T-helper 2 cell (primary cell): ENCODE results near the gene KATNIP.

Source experiments
- DNase-seq, 5 experiments: peaks; one replicate each; pipeline versions ENCODE4 v3.0.0 to v3.0.0-alpha.2; 2012 to 2022

KATNIP gene

DNA sequence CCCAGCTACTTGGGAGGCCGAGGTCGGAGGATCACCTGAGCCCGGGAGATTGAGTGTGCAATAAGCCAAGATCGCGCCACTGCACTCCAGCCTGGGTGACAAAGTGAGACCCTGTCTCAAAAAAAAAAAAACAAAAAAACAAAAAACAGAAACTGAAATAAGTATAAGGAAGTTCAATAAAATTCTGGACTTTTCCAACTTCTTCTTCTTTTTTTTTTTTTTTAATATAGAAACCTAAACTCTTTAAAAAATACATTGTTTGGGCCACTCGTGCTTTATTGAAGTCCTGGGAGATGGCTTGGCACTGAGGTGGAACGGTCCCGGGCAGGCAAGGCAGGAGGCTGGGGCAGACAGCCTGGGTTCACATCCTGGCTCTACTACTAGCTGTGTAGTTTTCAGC lies 36.8 kb downstream of the KATNIP start:
- no peak for DNase-seq

DNA sequence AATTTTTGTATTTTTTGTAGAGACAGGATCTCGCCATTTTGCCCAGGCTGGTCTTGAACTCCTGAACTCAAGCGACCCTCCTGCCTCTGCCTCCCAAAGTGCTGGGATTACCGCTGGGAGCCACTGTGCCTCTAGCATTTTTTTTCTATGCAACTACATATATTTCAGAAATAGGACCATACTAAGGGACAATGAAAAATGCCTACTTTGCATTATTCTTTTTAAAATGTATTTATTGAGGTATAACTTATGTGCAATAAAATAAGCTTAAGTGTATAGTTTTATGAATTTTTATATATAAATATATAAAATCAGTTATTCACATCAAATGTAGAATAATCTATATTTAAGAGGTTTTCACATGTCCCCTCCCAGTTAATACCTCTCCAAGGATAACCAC lies 38.1 kb downstream of the KATNIP start:
- DNase-seq = no peak

DNA sequence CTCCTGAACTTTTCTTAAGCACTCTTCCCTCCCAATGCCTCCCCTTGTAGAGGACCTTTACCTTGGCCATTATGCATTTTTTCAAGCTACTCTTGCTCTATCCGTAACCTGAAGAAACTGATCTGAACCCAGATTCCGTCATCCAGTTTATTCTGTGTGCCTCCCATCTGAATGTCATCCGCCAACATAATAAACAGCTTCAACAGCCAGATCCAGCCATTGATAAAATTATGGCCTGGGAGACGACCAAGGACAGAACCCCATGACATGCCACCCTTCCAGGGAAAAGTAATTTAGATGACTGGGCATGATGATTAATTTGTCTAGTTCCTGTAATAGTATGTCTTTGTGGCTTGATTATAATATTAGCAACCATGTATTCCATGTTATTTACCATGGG lies 41.9 kb downstream of the KATNIP start:
- DNase-seq = no peak

GRCh38 chr16:27595475-27595874 lies 45.5 kb downstream of the KATNIP start:
- no peak for DNase-seq

DNA sequence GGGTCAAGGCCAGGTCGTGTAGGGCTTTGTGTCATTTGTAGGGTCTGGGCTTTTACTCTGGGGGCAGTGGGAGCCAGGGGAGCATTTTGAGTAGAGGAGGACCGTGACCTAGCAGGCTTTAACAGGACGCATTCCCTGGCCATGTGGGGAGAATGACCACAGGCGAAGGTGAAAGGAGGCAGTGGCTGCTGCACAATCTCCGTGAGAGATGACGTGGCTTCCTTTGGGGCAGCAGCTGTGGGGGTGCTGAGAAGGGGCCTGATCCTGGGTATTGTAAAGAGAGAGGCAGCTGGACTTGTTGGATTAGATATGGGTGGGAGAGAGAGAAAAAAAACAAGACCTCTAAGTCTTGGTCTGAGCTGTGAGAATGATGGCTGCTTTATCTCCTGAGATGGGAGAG lies 46.0 kb downstream of the KATNIP start:
- no peak for DNase-seq

DNA sequence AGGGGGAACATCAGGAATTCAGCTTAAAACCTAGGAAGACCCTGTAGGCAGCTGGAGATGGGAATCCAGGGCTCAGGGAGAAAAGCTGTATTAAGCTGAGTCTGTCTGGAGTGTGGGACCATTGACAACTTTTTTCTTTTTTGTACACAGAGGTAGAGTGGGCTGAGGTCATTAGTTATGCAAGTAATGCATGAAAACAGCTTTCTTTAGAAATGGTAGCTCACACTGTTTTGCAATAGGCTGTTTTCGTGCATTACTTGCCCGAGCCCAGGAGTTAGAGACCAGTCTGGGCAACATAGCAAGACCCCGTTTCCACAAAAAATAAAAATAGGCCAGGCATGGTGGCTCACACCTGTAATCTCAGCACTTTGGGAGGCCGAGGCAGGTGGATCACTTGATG lies 46.5 kb downstream of the KATNIP start:
- no peak for DNase-seq

DNA sequence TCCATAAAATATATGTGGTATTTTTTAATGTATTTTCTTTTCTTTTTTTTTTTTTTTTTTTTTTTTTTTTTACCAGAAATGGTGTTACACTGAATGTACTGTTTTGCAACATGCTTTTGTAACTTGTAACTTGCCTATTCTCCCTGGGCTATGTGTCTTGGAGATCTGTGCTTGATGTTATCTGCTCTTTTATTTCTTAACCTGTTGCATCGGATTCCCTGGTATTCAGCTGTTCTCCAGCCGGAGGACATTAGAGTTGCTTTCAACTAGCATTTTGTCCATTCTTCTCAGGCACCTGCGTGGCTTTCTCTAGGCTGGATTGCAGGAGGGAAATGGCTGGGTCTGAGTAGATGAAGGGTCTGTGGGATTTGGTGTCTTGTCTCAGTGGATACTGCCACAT lies 47.4 kb downstream of the KATNIP start:
- DNase-seq = no peak

DNA sequence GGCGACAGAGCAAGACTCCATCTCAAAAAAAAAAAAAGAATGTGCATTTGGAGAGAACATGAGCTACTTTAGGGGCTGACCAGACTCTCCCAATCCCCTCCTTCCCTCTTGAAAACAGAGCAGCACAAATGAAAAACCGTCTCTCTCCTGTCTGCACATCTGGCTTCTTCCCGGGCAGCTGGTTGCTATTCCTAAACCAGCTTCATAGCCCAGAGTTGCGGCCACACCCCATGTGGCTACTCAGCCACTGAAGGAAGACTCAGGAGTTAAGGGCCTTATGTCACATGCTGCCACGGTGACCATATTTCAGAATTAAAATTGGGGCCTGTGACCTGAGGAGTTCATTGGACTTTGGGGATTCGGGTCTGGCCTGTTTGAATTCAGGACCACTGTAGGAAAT lies 48.3 kb downstream of the KATNIP start:
- no peak for DNase-seq

DNA sequence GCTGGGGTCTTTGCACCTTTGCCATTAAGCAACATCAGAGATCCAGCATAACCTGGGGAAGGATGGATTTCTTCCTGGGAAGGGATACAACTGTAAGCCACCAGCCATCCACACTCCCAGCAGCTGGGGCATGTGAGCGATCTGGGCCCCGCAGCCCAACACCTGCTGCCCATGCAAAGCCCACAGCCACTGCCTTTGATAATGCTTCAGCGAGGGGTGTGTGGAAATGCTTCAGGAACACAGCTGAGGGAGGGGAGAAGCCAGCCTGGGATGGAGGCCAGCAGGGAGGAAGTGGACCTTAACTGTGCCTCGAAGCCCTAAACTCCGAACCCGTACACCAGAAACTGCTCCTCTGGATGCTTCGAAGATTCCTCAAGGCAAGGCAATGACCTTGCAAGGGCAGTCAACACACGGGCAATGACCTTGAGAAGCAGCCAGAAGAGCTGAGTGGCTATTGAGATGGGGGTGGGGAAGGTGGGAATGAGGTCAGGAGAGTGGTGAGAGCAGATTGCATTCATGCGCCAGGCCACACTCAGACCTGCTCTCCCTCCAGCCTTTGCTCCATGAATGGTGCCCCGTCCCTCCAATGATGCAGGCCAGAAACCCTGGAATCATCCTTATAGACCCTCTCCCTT lies 49.1 kb downstream of the KATNIP start:
- no peak for DNase-seq

DNA sequence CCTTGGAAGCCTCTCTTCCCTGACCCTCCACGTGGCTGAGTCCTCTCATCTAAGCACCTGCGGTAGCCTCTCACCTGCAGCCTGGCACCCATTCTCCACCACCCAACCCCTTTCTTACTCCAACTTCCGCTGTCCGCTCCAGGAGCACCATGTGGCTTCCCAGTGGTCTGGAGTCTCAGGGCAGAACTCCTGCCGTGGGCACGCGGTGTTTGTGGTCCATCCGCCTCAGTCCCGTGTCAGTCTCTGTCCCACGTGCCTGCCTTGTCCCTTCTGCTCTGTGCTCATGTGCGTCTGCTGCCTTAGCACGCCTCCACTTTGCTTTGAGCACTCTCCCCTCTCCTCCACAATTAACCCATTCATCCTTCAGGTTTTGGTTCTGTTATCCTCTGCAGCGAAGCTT lies 49.7 kb downstream of the KATNIP start:
- no peak for DNase-seq
